ENCODE measurements around the gene COL20A1. TPM values are rescaled to one million over a fixed set of nuclear protein-coding genes. Genes with fewer than 3 reads are reported as not detected.

COL20A1 gene
- total and polyA plus RNA-seq, 2 donors (not counting 1 experiment from before 2014, with no cell fraction given), result not detected

GRCh38 chr20:63310265-63310991, 17.4 kb downstream of the COL20A1 start:
- ChIA-PET CTCF (interaction anchor here (0.7 to 2.9 kb wide), 3 partner anchors 71 to 663 kb away, joined by 3 to 15 read pairs (median 3); no protein-coding TSS in a partner anchor), POLR2A (no interaction called here)
- TF ChIP-seq EZH2 (IDR thresholded peaks at IDR 0.05; ENCODE audit: borderline replicate concordance, insufficient read depth, low read depth, low read length, poor library complexity, severe bottlenecking), result no peak
- TF ChIP-seq CTCF (IDR thresholded peaks at IDR 0.05), result no peak
- H3K36me3 ChIP-seq (replicated peaks in 1 of 2; ENCODE audit: control extremely low read depth in 1 of 2, control insufficient read depth in 1 of 2, extremely low read depth in 1 of 2, insufficient read depth in 2 of 2, low read length in 1 of 2), result no peaks in the 10 kb centered on the region
- ATAC-seq (ENCODE audit: low read depth) (no peak), DNase-seq (no peak)
- no peaks in the 10 kb centered on the region for H3K4me1 ChIP-seq (ENCODE audit: control insufficient read depth in 2 of 2, insufficient read depth in 2 of 2, low read length in 2 of 2)
- H3K9ac ChIP-seq (ENCODE audit: low read length), result no peak overlapping the region
- H3K4me3 ChIP-seq (ENCODE audit: control extremely low read depth in 1 of 5, extremely low read depth in 1 of 5, insufficient read depth in 1 of 5, low read depth in 2 of 5, low read length in 4 of 5), result no peak overlapping the region
- no peaks in the 10 kb centered on the region for H3K9me3 ChIP-seq (ENCODE audit: control extremely low read depth in 1 of 3, control insufficient read depth in 2 of 3, insufficient read depth in 1 of 3, low read length in 2 of 3)
- H3K4me3 Mint-ChIP-seq, result no peak overlapping the region
- no peak overlapping the region for H3K27ac Mint-ChIP-seq
- intact Hi-C loops (cut with micrococcal nuclease), result no loop called here
- H3K27me3 Mint-ChIP-seq, result peaks cover 4% of the 10 kb centered on the region
- no peak overlapping the region for H2AFZ ChIP-seq (ENCODE audit: insufficient read depth, low read depth, low read length, poor library complexity, severe bottlenecking)
- no peaks in the 10 kb centered on the region for H3K9me3 Mint-ChIP-seq (ENCODE audit: insufficient read depth)
- H3K27me3 ChIP-seq (replicated peaks in 1 of 4; ENCODE audit: control extremely low read depth in 1 of 4, control insufficient read depth in 3 of 4, insufficient read depth in 4 of 4, low read length in 3 of 4), result peaks cover 0 to 12% (median 0%) of the 10 kb centered on the region in 4 experiments
- no peak overlapping the region for H3K27ac ChIP-seq (ENCODE audit: low read length in 2 of 2)
- 77% methylated on average over 18 of the region's 20 CpGs for WGBS (ENCODE audit: insufficient coverage)
- no peaks in the 10 kb centered on the region for H4K20me1 ChIP-seq (ENCODE audit: control insufficient read depth, insufficient read depth, low read length, poor library complexity, severe bottlenecking)
- H3K4me1 Mint-ChIP-seq, result no peaks in the 10 kb centered on the region
- no peaks in the 10 kb centered on the region for H3K79me2 ChIP-seq (ENCODE audit: control insufficient read depth, insufficient read depth, low read length)
- no peak overlapping the region for H3K4me2 ChIP-seq (replicated peaks; ENCODE audit: low read depth, low read length, poor library complexity, severe bottlenecking)

DNA sequence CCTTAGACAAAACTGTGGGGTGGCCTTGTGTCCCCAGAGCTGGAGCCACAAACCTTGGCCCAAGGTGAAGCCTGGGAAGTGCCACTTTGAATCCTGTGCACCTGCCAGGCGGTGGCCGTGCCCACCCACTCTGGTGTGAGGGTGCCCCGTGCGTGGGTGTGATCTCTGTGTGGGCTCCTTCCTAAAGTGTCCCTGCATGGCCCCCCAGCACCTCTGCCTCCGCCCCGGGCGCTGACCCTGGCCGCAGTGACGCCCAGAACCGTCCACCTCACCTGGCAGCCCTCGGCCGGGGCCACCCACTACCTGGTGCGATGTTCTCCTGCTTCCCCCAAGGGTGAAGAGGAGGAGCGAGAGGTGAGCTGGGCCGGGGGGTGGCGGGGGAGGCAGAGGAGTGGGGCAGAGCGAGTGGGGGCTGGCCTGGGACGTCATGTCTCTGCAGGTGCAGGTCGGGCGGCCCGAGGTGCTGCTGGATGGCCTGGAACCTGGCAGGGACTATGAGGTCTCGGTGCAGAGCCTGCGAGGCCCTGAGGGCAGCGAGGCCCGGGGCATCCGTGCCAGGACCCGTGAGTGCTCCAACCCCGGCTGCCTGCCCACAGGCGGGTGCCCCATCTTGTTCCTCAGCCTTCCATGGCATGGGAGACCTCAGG, 18.3 kb downstream of the COL20A1 start:
- Histone ChIP-seq H3K4me1 (ENCODE audit: control insufficient read depth in 2 of 2, insufficient read depth in 2 of 2, low read length in 2 of 2) (no peaks in the 10 kb centered on the region), H4K20me1 (ENCODE audit: control insufficient read depth, insufficient read depth, low read length, poor library complexity, severe bottlenecking) (no peaks in the 10 kb centered on the region), H3K9me3 (ENCODE audit: control extremely low read depth in 1 of 3, control insufficient read depth in 2 of 3, insufficient read depth in 1 of 3, low read length in 2 of 3) (no peaks in the 10 kb centered on the region), H3K36me3 (replicated peaks in 1 of 2; ENCODE audit: control extremely low read depth in 1 of 2, control insufficient read depth in 1 of 2, extremely low read depth in 1 of 2, insufficient read depth in 2 of 2, low read length in 1 of 2) (no peaks in the 10 kb centered on the region), H3K4me2 (replicated peaks; ENCODE audit: low read depth, low read length, poor library complexity, severe bottlenecking) (no peak overlapping the region), H3K79me2 (ENCODE audit: control insufficient read depth, insufficient read depth, low read length) (no peaks in the 10 kb centered on the region), H3K27me3 (replicated peaks in 1 of 4; ENCODE audit: control extremely low read depth in 1 of 4, control insufficient read depth in 3 of 4, insufficient read depth in 4 of 4, low read length in 3 of 4) (peaks cover 0 to 12% (median 0%) of the 10 kb centered on the region in 4 experiments), H3K4me3 (ENCODE audit: control extremely low read depth in 1 of 5, extremely low read depth in 1 of 5, insufficient read depth in 1 of 5, low read depth in 2 of 5, low read length in 4 of 5) (no peak overlapping the region), H3K27ac (ENCODE audit: low read length in 2 of 2) (no peak overlapping the region), H3K9ac (ENCODE audit: low read length) (no peak overlapping the region), H2AFZ (ENCODE audit: insufficient read depth, low read depth, low read length, poor library complexity, severe bottlenecking) (no peak overlapping the region)
- Mint-ChIP-seq H3K4me3 (no peak overlapping the region), H3K27ac (no peak overlapping the region), H3K27me3 (peaks cover 4% of the 10 kb centered on the region), H3K9me3 (ENCODE audit: insufficient read depth) (no peaks in the 10 kb centered on the region), H3K4me1 (no peaks in the 10 kb centered on the region)
- ChIA-PET POLR2A (no interaction called here), CTCF (interaction anchor here (2.9 kb wide), 1 partner anchor 70 kb away, joined by 15 read pairs; no protein-coding TSS in a partner anchor)
- DNase-seq (no peak), ATAC-seq (ENCODE audit: low read depth) (no peak)
- no peak for TF ChIP-seq EZH2 (IDR thresholded peaks at IDR 0.05; ENCODE audit: borderline replicate concordance, insufficient read depth, low read depth, low read length, poor library complexity, severe bottlenecking)
- no peak for TF ChIP-seq CTCF (IDR thresholded peaks at IDR 0.05)
- intact Hi-C loops (cut with micrococcal nuclease), result no loop called here
- WGBS (ENCODE audit: insufficient coverage), result 87% methylated on average over 29 of the region's 29 CpGs

Data from B cell (primary cell).